ENCODE results near the gene ERBB4.

DNA sequence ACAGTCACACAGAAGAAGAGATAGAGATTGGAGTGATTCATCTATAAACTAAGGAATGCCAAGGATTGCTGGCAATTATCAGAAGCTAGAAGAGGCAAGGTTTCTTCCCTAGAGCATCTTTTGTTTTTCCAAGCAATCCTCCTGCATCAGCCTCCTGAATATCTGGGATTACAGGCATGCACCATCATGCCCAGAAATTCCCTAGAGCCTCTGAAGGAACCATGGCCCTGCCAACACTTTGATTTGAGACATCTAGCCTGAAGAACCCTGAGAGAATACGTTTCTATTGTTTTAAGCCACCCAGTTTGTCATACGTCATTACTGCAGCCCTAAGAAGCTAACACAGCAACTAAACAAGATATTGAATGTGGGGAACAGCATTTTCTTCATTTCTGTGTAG, 525.0 kb downstream of the ERBB4 start:
- TF ChIP-seq, protein P1, sequence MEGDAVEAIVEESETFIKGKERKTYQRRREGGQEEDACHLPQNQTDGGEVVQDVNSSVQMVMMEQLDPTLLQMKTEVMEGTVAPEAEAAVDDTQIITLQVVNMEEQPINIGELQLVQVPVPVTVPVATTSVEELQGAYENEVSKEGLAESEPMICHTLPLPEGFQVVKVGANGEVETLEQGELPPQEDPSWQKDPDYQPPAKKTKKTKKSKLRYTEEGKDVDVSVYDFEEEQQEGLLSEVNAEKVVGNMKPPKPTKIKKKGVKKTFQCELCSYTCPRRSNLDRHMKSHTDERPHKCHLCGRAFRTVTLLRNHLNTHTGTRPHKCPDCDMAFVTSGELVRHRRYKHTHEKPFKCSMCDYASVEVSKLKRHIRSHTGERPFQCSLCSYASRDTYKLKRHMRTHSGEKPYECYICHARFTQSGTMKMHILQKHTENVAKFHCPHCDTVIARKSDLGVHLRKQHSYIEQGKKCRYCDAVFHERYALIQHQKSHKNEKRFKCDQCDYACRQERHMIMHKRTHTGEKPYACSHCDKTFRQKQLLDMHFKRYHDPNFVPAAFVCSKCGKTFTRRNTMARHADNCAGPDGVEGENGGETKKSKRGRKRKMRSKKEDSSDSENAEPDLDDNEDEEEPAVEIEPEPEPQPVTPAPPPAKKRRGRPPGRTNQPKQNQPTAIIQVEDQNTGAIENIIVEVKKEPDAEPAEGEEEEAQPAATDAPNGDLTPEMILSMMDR (IDR thresholded peaks at IDR 0.05): no peak
- TF ChIP-seq POLR2A (IDR thresholded peaks at IDR 0.05): no peak

All from uterus (tissue), 2 donors.